ENCODE results near the gene GABRB1.

The GABRB1 gene

DNA sequence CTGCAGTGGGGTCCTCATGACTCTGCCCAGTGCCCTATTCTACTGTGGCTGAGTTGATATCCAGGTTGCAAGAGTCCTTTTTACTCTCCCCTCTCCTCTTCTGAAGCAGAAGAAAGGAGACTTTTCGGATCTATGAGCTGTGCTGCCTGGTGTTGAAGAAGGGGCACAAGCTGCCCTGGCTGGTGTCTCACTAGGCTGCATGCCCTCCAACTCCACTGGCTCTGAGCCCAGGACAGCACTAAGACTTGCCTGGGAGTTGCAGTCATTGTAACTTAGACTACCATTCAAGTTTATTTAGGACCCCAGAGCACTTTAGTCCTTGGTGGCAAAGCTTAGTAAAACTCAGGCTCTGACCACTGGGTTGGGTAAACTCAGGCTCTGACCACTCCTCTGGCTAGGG is 89.4 kb downstream of the GABRB1 start:
- Histone ChIP-seq H3K36me3 (ENCODE audit: control insufficient read depth in 1 of 2, insufficient read depth in 2 of 2, low read length in 2 of 2) (no peaks in the 10 kb centered on the region), H2AK5ac (ENCODE audit: low read length) (no peak overlapping the region), H3K4me1 (ENCODE audit: control insufficient read depth in 1 of 2, insufficient read depth in 2 of 2, low read length in 2 of 2) (no peaks in the 10 kb centered on the region), H3K4me2 (ENCODE audit: low read length) (no peak overlapping the region), H3K23ac (ENCODE audit: low read length) (no peak overlapping the region), H3K79me2 (ENCODE audit: control insufficient read depth, insufficient read depth, low read length, poor library complexity) (no peaks in the 10 kb centered on the region), H3K27ac (ENCODE audit: low read depth, low read length) (no peak overlapping the region), H3K4me3 (ENCODE audit: low read depth, low read length) (no peak overlapping the region), H4K91ac (ENCODE audit: low read depth, low read length) (no peak overlapping the region), H2BK120ac (ENCODE audit: insufficient read depth, low read length, poor library complexity) (no peak overlapping the region), H2BK12ac (ENCODE audit: low read length) (no peak overlapping the region), H3K79me1 (ENCODE audit: low read length) (no peaks in the 10 kb centered on the region), H2BK5ac (ENCODE audit: low read depth, low read length, poor library complexity) (no peak overlapping the region), H2AFZ (ENCODE audit: insufficient read depth, low read length, poor library complexity) (no peak overlapping the region), H3K14ac (ENCODE audit: low read length) (no peak overlapping the region), H3K4ac (ENCODE audit: low read depth, low read length) (no peak overlapping the region), H3K9ac (ENCODE audit: low read length) (no peak overlapping the region), H3K27me3 (ENCODE audit: insufficient read depth, low read length) (no peaks in the 10 kb centered on the region), H3K18ac (ENCODE audit: low read length) (no peak overlapping the region), H4K12ac (ENCODE audit: low read depth, low read length) (no peak overlapping the region), H4K8ac (ENCODE audit: low read depth, low read length) (no peak overlapping the region), H3K9me3 (ENCODE audit: insufficient read depth, low read depth, low read length) (no peaks in the 10 kb centered on the region)
- no CpG with 5 or more reads among the region's 1 CpG for whole genome bisulfite sequencing (ENCODE audit: extremely low coverage, insufficient coverage, insufficient read length)
- DNase-seq = no peak

DNA sequence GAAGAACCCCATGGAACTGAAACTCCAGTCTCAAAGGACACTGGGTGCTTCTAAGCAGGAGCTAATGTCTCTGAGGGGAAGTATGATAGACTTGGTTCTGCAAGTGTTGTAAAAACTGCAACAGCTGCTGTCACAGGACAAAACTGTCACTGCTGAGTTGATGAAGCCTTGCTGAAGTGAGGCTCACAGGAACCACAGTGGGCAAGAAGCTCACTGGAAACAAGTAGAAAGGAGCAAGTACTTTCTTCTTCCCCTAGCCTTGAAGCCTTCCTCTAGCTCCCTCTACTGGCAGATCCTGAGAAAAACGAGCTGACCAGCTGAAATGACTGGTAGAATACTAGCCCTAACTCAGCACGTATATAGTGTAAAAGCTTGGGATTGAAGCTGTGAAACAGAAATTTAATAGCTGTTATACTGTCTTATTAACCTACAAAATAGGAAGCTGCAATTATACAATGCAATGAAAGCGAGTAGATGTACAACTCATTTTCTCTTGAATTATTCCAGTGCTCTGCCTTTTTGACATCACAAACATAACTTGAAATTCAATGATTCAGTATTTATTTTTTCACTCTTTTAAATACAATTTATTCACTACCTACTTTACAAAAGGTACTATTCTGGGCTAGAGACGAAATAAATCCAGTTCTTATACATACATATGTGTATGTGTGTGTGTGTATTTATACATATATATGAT is 91.4 kb downstream of the GABRB1 start:
- Histone ChIP-seq H3K4me3 (ENCODE audit: low read depth, low read length) (no peak overlapping the region), H3K27ac (ENCODE audit: low read depth, low read length) (no peak overlapping the region), H4K8ac (ENCODE audit: low read depth, low read length) (no peak overlapping the region), H3K14ac (ENCODE audit: low read length) (no peak overlapping the region), H4K91ac (ENCODE audit: low read depth, low read length) (no peak overlapping the region), H2BK12ac (ENCODE audit: low read length) (peak overlapping the region; percentile 58), H3K4me1 (ENCODE audit: control insufficient read depth in 1 of 2, insufficient read depth in 2 of 2, low read length in 2 of 2) (no peaks in the 10 kb centered on the region), H3K9ac (ENCODE audit: low read length) (no peak overlapping the region), H3K18ac (ENCODE audit: low read length) (no peak overlapping the region), H3K36me3 (ENCODE audit: control insufficient read depth in 1 of 2, insufficient read depth in 2 of 2, low read length in 2 of 2) (no peaks in the 10 kb centered on the region), H2AK5ac (ENCODE audit: low read length) (no peak overlapping the region), H3K4ac (ENCODE audit: low read depth, low read length) (no peak overlapping the region), H2BK120ac (ENCODE audit: insufficient read depth, low read length, poor library complexity) (no peak overlapping the region), H2AFZ (ENCODE audit: insufficient read depth, low read length, poor library complexity) (no peak overlapping the region), H3K23ac (ENCODE audit: low read length) (no peak overlapping the region), H3K4me2 (ENCODE audit: low read length) (no peak overlapping the region), H2BK5ac (ENCODE audit: low read depth, low read length, poor library complexity) (no peak overlapping the region), H3K9me3 (ENCODE audit: insufficient read depth, low read depth, low read length) (no peaks in the 10 kb centered on the region), H4K12ac (ENCODE audit: low read depth, low read length) (no peak overlapping the region), H3K79me2 (ENCODE audit: control insufficient read depth, insufficient read depth, low read length, poor library complexity) (no peaks in the 10 kb centered on the region), H3K79me1 (ENCODE audit: low read length) (no peaks in the 10 kb centered on the region), H3K27me3 (ENCODE audit: insufficient read depth, low read length) (no peaks in the 10 kb centered on the region)
- WGBS (ENCODE audit: extremely low coverage, insufficient coverage, insufficient read length) = no CpG with 5 or more reads among the region's 4 CpGs
- DNase-seq = peak; percentile 57 to 88

DNA sequence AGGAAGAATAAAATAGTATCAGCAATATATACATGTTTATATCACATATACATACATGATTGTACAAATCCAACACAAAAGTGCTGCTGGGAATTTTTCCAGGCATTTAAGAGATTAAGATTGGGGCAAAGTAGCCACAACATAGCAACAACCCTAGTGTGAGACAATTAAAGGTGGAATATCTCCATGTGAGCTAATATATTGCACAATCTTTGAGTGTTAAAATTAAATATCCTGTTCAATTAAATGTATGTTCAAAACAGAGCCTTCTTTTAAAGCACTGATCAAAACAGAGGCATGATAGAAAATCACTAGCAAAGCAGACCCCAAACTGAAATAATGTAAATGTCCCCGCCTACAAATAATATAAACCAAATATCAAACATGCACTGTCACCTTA is 97.6 kb downstream of the GABRB1 start:
- no peak overlapping the region for H2BK12ac ChIP-seq (ENCODE audit: low read length)
- H2AFZ ChIP-seq (ENCODE audit: insufficient read depth, low read length, poor library complexity) = no peak overlapping the region
- no peaks in the 10 kb centered on the region for H3K4me1 ChIP-seq (ENCODE audit: control insufficient read depth in 1 of 2, insufficient read depth in 2 of 2, low read length in 2 of 2)
- no CpG with 5 or more reads among the region's 1 CpG for WGBS (ENCODE audit: extremely low coverage, insufficient coverage, insufficient read length)
- no peaks in the 10 kb centered on the region for H3K79me1 ChIP-seq (ENCODE audit: low read length)
- H3K27ac ChIP-seq (ENCODE audit: low read depth, low read length) = no peak overlapping the region
- no peaks in the 10 kb centered on the region for H3K9me3 ChIP-seq (ENCODE audit: insufficient read depth, low read depth, low read length)
- no peak for DNase-seq
- no peak overlapping the region for H3K23ac ChIP-seq (ENCODE audit: low read length)
- H3K9ac ChIP-seq (ENCODE audit: low read length) = no peak overlapping the region
- no peak overlapping the region for H2BK5ac ChIP-seq (ENCODE audit: low read depth, low read length, poor library complexity)
- no peak overlapping the region for H3K14ac ChIP-seq (ENCODE audit: low read length)
- H3K79me2 ChIP-seq (ENCODE audit: control insufficient read depth, insufficient read depth, low read length, poor library complexity) = no peaks in the 10 kb centered on the region
- no peak overlapping the region for H4K8ac ChIP-seq (ENCODE audit: low read depth, low read length)
- H3K27me3 ChIP-seq (ENCODE audit: insufficient read depth, low read length) = no peaks in the 10 kb centered on the region
- no peaks in the 10 kb centered on the region for H3K36me3 ChIP-seq (ENCODE audit: control insufficient read depth in 1 of 2, insufficient read depth in 2 of 2, low read length in 2 of 2)
- no peak overlapping the region for H3K4ac ChIP-seq (ENCODE audit: low read depth, low read length)
- no peak overlapping the region for H2BK120ac ChIP-seq (ENCODE audit: insufficient read depth, low read length, poor library complexity)
- no peak overlapping the region for H4K12ac ChIP-seq (ENCODE audit: low read depth, low read length)
- H2AK5ac ChIP-seq (ENCODE audit: low read length) = no peak overlapping the region
- no peak overlapping the region for H3K4me2 ChIP-seq (ENCODE audit: low read length)
- no peak overlapping the region for H4K91ac ChIP-seq (ENCODE audit: low read depth, low read length)
- H3K4me3 ChIP-seq (ENCODE audit: low read depth, low read length) = no peak overlapping the region
- H3K18ac ChIP-seq (ENCODE audit: low read length) = no peak overlapping the region

DNA sequence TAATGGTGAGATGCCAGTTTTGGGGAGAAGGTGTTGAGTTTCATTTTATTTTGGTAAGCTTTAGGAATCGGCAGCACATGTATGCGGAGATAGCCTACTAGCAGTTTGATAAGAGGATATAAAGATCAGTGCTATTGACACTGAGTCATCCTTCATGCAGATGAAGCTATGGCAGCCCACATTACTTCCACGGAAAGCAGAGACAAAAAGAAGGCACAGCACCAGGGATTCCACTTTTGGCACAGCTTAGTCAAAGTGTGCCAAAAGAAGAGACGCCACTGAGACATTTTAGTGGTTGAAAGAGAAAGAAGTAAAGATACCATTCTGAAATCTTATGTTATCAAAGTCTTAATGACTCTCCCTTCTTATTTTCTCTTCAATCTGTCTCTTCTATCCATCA is 103.8 kb downstream of the GABRB1 start:
- no peak for DNase-seq
- H2BK5ac ChIP-seq (ENCODE audit: low read depth, low read length, poor library complexity) = no peak overlapping the region
- H2BK120ac ChIP-seq (ENCODE audit: insufficient read depth, low read length, poor library complexity) = no peak overlapping the region
- H3K4me1 ChIP-seq (ENCODE audit: control insufficient read depth in 1 of 2, insufficient read depth in 2 of 2, low read length in 2 of 2) = no peaks in the 10 kb centered on the region
- H3K9me3 ChIP-seq (ENCODE audit: insufficient read depth, low read depth, low read length) = no peaks in the 10 kb centered on the region
- no peaks in the 10 kb centered on the region for H3K36me3 ChIP-seq (ENCODE audit: control insufficient read depth in 1 of 2, insufficient read depth in 2 of 2, low read length in 2 of 2)
- H3K18ac ChIP-seq (ENCODE audit: low read length) = no peak overlapping the region
- H3K79me2 ChIP-seq (ENCODE audit: control insufficient read depth, insufficient read depth, low read length, poor library complexity) = no peaks in the 10 kb centered on the region
- no peak overlapping the region for H2AK5ac ChIP-seq (ENCODE audit: low read length)
- H4K8ac ChIP-seq (ENCODE audit: low read depth, low read length) = no peak overlapping the region
- no peaks in the 10 kb centered on the region for H3K27me3 ChIP-seq (ENCODE audit: insufficient read depth, low read length)
- H4K91ac ChIP-seq (ENCODE audit: low read depth, low read length) = no peak overlapping the region
- H3K27ac ChIP-seq (ENCODE audit: low read depth, low read length) = no peak overlapping the region
- no peak overlapping the region for H3K23ac ChIP-seq (ENCODE audit: low read length)
- no peak overlapping the region for H3K4me2 ChIP-seq (ENCODE audit: low read length)
- no peaks in the 10 kb centered on the region for H3K79me1 ChIP-seq (ENCODE audit: low read length)
- H3K9ac ChIP-seq (ENCODE audit: low read length) = no peak overlapping the region
- H3K4me3 ChIP-seq (ENCODE audit: low read depth, low read length) = no peak overlapping the region
- H2BK12ac ChIP-seq (ENCODE audit: low read length) = no peak overlapping the region
- no peak overlapping the region for H3K14ac ChIP-seq (ENCODE audit: low read length)
- H2AFZ ChIP-seq (ENCODE audit: insufficient read depth, low read length, poor library complexity) = no peak overlapping the region
- H4K12ac ChIP-seq (ENCODE audit: low read depth, low read length) = no peak overlapping the region
- WGBS (ENCODE audit: extremely low coverage, insufficient coverage, insufficient read length) = no CpG with 5 or more reads among the region's 4 CpGs
- H3K4ac ChIP-seq (ENCODE audit: low read depth, low read length) = no peak overlapping the region
